G401 (cell line): Measurements from ENCODE around the gene AMELX. TPM values are rescaled to one million over a fixed set of nuclear protein-coding genes. Genes with fewer than 3 reads are reported as not detected.

Source experiments
- DNase-seq: peaks from one replicate; pipeline ENCODE4 v3.0.0-alpha.2; 2015; ENCODE audit warnings: low spot score
- in situ Hi-C: cut with HindIII; loops from 2 replicates; pipeline ENCODE4 v1.10.0; 2016; ENCODE audit warnings: low sequenced_read_pairs, mixed read lengths
- total RNA-seq: library from RNA; depleted of rRNA; stranded (reverse); fragments of >200 nt; shearing (Covaris generic); gene quantifications from 2 replicates; pipeline ENCODE4 v1.2.3, GENCODE V29; 2014

Gene AMELX
- total RNA-seq, 1 experiment from 2014 or later: not detected

- DNase-seq: no peak
- in situ Hi-C loops: no loop called here
Observed at GRCh38 chrX:11296051-11296450, 2.8 kb downstream of the AMELX start.

DNA sequence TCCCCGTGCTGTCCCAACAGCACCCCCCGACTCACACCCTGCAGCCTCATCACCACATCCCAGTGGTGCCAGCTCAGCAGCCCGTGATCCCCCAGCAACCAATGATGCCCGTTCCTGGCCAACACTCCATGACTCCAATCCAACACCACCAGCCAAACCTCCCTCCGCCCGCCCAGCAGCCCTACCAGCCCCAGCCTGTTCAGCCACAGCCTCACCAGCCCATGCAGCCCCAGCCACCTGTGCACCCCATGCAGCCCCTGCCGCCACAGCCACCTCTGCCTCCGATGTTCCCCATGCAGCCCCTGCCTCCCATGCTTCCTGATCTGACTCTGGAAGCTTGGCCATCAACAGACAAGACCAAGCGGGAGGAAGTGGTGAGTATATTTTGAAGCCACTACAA lies 5.4 kb downstream of the AMELX start:
- no peak for DNase-seq
- in situ Hi-C loops: no loop called here

GRCh38 chrX:11304829-11305228 lies 11.6 kb downstream of the AMELX start:
- no peak for DNase-seq
- in situ Hi-C loops: no loop called here

- in situ Hi-C loops: no loop called here
- no peak for DNase-seq
Observed at GRCh38 chrX:11305641-11306040, 12.4 kb downstream of the AMELX start.

DNA sequence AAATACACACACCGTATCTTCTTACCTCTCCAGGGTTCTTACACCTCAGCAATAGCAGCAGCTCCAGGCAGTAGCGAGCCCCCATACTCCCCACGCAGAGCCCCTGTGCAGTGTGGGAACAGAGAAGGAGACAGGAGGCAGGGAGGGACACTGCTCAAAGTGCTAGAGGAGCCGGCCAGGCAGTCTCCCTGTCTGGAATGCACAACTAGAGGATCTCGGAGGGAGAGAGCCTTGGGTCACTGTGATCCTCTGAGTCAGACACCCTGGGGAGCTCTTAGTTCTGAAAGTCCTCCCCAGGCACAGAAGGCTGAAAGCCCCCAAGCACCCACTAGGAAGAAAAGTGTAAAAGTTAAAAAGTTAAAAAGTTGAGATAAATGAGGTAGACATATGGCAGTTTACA lies 16.0 kb downstream of the AMELX start:
- in situ Hi-C loops: no loop called here
- DNase-seq: no peak

GRCh38 chrX:11311706-11312105 lies 18.5 kb downstream of the AMELX start:
- DNase-seq: no peak
- in situ Hi-C loops: no loop called here

DNA sequence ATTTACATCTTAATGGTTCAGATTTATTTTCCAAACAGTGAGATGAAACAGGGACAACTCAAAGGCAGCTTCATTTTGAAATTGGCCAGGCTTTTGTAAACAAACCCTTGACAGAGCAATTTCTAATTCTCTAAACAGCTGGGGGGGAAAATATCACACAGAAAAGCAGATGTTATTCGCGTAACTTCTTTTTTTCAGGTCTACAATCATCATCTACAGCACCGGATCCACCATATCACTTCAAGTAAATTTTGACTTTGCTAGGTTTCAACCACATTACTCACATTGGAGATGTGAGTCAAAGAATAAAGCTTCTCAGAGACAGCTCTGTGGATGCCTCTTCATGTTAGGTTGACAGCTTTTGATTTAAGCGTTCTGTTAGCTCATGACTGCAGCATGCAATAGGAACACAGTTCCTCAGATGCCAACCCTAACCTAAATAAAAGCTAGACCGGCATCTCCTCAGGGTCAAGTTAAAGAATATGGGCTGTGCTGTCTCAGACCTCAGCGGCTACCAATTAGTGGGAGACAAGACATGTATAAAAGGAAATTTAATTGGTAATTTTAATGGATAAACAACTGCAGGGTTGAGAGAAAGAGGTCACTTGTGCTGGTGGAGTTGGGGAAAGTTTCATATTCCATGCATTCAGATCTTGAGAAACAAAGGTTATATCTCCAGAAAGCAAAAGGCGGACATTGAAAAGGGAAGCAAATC lies 26.8 kb downstream of the AMELX start:
- in situ Hi-C loops: no loop called here
- no peak for DNase-seq

GRCh38 chrX:11321986-11322385 lies 28.8 kb downstream of the AMELX start:
- DNase-seq: no peak
- in situ Hi-C loops: no loop called here

DNA sequence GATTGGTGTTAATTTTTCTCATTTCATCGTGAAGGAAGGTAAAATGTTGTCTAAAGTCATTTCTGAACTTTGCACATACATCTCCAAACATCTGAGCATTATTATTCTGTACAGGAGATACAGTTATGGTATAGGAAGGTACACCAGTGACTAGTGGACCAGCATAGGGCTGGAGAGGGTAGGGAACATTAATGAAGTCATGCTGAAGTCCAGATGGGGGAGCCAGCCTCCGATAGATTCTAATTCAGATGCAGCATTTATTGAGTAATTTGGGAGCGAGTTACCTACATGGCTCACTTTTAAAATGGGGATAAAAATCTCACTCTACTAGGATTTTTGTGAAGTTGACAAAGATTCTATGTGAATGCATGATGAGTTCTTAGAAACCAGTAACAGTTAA lies 34.9 kb downstream of the AMELX start:
- no peak for DNase-seq
- in situ Hi-C loops: no loop called here

DNA sequence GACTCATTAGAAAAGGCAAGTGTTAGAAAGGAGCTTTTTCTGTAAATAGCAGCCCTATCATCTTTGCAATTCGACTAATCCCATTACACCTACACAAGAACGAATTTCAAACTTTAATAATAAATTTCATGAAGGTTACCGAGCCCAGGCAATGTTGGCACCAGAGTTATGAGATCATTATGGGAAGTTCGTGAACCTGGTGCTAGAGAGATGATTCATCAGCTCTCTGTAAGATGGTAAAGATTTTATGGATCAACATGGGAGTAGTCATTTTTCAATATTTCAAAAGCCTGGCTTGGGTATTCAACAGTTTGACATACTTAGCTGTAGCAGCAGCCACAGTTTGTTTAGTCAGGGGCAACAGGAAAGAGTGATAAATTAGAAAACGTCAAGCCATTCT lies 35.8 kb downstream of the AMELX start:
- in situ Hi-C loops: no loop called here
- no peak for DNase-seq

GRCh38 chrX:11331788-11332187 lies 38.6 kb downstream of the AMELX start:
- DNase-seq: no peak
- in situ Hi-C loops: no loop called here

DNA sequence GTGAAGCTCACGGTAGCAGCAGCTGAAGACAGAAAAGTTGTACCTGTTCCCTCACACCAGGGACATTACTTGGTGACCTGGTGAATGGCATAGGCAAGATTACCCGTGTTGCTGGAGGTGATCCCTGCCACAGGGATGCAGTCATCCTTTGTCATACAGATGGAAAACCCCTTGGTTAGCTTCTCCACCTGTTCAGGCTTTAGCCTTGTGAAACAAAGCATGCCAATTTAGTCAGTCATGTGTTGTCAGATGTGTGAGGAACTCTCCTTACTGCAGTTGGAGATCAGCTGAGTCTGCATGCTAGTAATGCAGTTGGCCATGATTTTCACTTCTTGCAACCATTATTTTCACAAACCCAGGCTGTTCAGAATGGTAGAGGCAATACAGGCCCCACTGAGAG lies 41.0 kb downstream of the AMELX start:
- in situ Hi-C loops: no loop called here

GRCh38 chrX:11336201-11336600 lies 43.0 kb downstream of the AMELX start:
- in situ Hi-C loops: no loop called here
- DNase-seq: no peak

More for the DNA sequence above, 41.0 kb downstream of the AMELX start:
- no peak for DNase-seq

GRCh38 chrX:11337292-11338009 lies 44.2 kb downstream of the AMELX start:
- in situ Hi-C loops: no loop called here
- no peak for DNase-seq

DNA sequence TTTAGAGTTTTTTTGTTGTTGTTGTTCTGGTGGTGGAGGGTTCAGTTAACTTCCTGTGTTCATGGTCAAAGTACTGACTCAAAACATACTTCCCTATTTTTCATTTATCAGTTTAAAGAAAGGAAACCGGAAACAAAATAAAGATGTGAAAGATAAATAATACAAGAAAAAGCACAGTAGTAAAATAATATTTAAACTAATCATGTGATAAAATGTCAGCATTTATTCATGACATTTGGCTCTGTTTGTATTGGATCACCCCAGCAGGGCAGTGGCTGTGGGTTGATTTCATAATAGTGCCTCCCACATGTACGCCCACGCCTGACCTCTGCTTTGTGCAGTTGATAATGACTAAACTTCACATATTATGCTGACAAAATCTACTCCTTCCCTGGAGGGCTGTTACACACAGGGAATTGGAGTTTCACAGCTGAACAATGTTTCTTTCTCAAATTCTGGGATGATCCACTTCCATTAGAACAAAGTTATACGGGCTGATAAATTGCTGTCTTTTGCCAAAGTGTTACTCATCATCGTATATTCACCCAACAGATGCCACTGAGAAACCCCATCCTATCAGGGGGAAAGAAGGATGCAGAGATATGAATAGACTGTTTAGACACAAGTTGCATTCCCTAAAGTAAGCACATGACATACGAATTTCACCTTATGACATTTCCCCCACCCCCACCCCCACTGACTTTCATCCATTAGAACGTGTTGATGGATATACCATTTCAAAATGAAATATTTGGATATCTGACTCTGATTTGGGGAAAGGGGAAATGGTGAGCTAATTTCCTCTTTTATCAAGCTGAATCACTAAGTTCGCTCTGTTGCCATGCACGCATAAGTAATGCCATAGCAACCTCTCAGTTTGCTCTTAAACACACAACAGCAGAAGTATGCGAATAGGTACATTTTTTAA lies 48.3 kb downstream of the AMELX start:
- in situ Hi-C loops: no loop called here
- DNase-seq: no peak

- in situ Hi-C loops: no loop called here
- DNase-seq: no peak
Observed at GRCh38 chrX:11342673-11343072, 49.5 kb downstream of the AMELX start.

DNA sequence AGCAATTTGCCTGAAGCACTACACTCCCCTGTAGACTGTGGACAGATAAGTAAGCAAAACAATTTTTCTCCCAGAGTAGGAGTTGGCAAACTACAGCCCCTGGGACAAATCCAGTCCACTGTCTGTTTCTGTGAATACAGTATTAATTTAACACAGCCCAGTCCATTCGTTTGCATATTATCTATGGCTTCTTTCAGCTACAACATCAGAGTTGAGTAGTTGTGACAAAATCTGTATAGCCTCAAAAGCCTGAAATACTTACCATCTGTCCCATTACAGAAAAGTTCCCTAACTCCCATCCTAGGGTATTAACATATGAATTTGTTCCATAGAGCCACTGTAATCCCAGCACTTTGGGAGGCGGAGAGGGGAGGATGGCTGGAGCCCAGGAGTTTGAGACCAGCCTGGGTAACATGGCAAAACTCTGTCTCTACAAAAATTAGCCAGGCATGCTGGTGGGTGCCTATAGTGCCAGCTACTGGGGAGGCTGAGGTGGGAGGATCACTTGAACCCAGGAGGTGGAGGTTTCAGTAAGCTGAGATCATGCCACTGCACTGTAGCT lies 53.0 kb downstream of the AMELX start:
- DNase-seq: no peak
- in situ Hi-C loops: no loop called here

- in situ Hi-C loops: no loop called here
- DNase-seq: no peak
Observed at GRCh38 chrX:11347300-11347699, 54.1 kb downstream of the AMELX start.

- in situ Hi-C loops: no loop called here
Observed at GRCh38 chrX:11349020-11349419, 55.8 kb downstream of the AMELX start.

More at GRCh38 chrX:11349020-11349419, 55.8 kb downstream of the AMELX start:
- no peak for DNase-seq
